HUES48 (cell line): ENCODE data around the gene OAS3.
"Not testable (repeated sequence)": the region's sequence is repeated elsewhere in the genome, so short reads cannot be mapped to it uniquely, and the experiment has no call there.

ENCODE experiments used
- H3K27ac ChIP-seq: one replicate; pipeline ENCODE4 v1.7.0; 2013; ENCODE audit warnings: low read depth, low read length, inconsistent platforms
- H3K27me3 ChIP-seq: 2 replicates; pipeline ENCODE4 v1.6.1; 2013; ENCODE audit warnings: mild to moderate bottlenecking, low read length; ENCODE audit not compliant: control insufficient read depth, insufficient read depth
- H3K36me3 ChIP-seq: 2 replicates; pipeline ENCODE4 v1.6.1; 2013; ENCODE audit warnings: low read length; ENCODE audit not compliant: control insufficient read depth, insufficient read depth
- H3K4me1 ChIP-seq: 2 replicates; pipeline ENCODE4 v1.6.1; 2013; ENCODE audit warnings: mild to moderate bottlenecking, low read length; ENCODE audit not compliant: control insufficient read depth, insufficient read depth
- H3K4me3 ChIP-seq: 2 replicates; pipeline ENCODE4 v1.5.1; 2013; ENCODE audit warnings: mild to moderate bottlenecking, low read depth, low read length
- H3K9ac ChIP-seq: 2 replicates; pipeline ENCODE4 v1.6.1; 2013; ENCODE audit warnings: mild to moderate bottlenecking, low read depth, low read length, moderate library complexity
- H3K9me3 ChIP-seq: 2 replicates; pipeline ENCODE4 v1.6.1; 2013; ENCODE audit warnings: low read length; ENCODE audit not compliant: control insufficient read depth, insufficient read depth

OAS3 gene

DNA sequence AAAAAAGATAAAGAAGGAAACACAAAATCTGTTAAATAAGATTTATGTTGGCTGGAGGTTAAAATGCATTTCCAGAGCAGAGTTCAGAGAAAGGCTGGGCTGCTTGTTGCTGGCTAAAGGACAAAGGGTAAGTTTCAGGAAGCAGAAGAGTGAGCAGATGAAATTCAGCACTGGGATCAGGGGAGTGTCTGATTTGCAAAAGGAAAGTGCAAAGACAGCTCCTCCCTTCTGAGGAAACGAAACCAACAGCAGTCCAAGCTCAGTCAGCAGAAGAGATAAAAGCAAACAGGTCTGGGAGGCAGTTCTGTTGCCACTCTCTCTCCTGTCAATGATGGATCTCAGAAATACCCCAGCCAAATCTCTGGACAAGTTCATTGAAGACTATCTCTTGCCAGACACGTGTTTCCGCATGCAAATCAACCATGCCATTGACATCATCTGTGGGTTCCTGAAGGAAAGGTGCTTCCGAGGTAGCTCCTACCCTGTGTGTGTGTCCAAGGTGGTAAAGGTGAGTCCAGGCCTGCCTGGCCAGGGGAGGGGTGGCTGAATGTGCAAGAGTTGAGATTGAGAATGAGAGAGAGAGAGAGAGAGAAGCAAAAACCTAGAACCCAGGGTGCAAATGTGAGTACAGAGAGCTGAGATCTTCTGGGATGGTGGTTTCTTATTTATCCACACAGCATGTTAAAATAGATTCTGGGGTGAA, 31.4 kb upstream of the OAS3 start, which contains the start of gene OAS1:
Gene OAS1, plus strand, starts transcription at position 251 of the 703 bp plus-strand sequence. Its CDS starts 78 bp downstream, at position 329.
- no peak within 1 kb of the TSS for H3K27ac ChIP-seq
- no peak within 1 kb of the TSS for H3K4me3 ChIP-seq
- H3K4me1 ChIP-seq, result no peaks in the 10 kb centered on the region
- no peaks in the 10 kb centered on the region for H3K36me3 ChIP-seq
- H3K9me3 ChIP-seq, result no peaks in the 10 kb centered on the region; the same call in 1 of the 2 replicates
- H3K27me3 ChIP-seq, result no peaks in the 10 kb centered on the region
- no peak within 1 kb of the TSS for H3K9ac ChIP-seq

DNA sequence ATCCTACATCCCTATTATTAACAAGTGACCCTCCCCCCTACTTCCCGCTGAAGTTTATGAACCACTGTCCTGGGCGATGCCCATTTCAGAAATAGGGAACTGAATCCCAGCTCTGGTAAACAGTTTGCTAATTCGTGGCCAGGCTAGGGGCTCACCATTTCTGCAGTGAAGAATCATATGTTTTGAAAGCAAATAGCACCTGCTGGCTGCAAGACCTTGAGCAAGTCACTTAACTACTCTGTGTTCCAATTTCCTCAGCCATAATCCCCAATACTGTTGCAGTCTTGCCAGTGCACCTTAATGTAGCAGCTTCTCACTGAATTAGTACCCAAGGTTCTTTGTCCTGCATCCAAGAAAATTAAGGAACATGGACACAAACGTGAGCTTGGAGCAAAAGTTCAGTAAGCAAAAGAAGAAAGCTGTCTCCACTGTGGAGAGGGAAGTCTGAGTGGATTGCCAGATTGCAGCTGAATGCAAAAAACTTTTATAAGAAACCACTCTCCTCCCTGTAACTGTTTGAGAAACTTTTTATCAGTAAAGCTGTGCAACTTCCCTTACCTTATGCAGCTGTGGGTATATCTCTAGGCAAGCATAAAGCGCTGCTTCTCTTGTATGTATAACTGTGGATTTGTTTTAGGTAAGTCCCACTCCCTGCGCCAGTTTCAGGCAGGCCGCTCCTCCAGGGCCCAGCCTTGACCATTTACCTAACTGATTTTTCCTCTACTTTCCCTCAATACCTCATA, 30.7 kb upstream of the OAS3 start:
- no peak overlapping the region for H3K27ac ChIP-seq
- H3K4me3 ChIP-seq, result no peak overlapping the region
- H3K4me1 ChIP-seq, result no peaks in the 10 kb centered on the region
- H3K9ac ChIP-seq, result no peak overlapping the region
- H3K36me3 ChIP-seq, result no peaks in the 10 kb centered on the region
- H3K9me3 ChIP-seq, result no peaks in the 10 kb centered on the region; the same call in 1 of the 2 replicates
- H3K27me3 ChIP-seq, result no peaks in the 10 kb centered on the region

- Histone ChIP-seq H3K4me3 (no peak overlapping the region), H3K9ac (no peak overlapping the region), H3K9me3 (peaks cover 6% of the 10 kb centered on the region; the same call in 1 of the 2 replicates), H3K4me1 (no peaks in the 10 kb centered on the region), H3K27me3 (no peaks in the 10 kb centered on the region), H3K36me3 (no peaks in the 10 kb centered on the region), H3K27ac (no peak overlapping the region)
These were observed 29.7 kb upstream of the OAS3 start for GRCh38 chr12:112908548-112908947.

DNA sequence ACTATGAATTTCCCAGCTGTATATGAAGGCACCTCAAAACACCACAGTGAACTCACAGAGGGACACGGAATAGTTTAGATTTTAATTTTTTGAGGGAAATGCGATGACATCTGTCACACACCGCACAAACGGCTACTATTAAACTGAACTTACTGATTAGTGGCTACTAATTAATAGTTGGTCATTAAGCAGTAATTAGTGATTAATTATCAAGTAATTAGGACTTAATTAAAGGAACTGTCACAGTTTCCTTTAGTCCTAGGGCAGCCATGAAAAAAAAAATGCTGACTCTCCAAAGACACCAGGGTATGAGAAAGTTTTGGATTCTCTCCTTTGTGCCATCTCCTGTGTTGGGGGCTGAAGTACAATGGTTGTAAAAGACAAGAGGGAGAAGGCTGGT, 28.6 kb upstream of the OAS3 start:
- H3K9ac ChIP-seq, result no peak overlapping the region
- H3K4me3 ChIP-seq, result no peak overlapping the region
- no peak overlapping the region for H3K27ac ChIP-seq
- H3K9me3 ChIP-seq, result peaks cover 6% of the 10 kb centered on the region; the same call in 1 of the 2 replicates
- H3K27me3 ChIP-seq, result no peaks in the 10 kb centered on the region
- H3K36me3 ChIP-seq, result no peaks in the 10 kb centered on the region
- H3K4me1 ChIP-seq, result no peaks in the 10 kb centered on the region

DNA sequence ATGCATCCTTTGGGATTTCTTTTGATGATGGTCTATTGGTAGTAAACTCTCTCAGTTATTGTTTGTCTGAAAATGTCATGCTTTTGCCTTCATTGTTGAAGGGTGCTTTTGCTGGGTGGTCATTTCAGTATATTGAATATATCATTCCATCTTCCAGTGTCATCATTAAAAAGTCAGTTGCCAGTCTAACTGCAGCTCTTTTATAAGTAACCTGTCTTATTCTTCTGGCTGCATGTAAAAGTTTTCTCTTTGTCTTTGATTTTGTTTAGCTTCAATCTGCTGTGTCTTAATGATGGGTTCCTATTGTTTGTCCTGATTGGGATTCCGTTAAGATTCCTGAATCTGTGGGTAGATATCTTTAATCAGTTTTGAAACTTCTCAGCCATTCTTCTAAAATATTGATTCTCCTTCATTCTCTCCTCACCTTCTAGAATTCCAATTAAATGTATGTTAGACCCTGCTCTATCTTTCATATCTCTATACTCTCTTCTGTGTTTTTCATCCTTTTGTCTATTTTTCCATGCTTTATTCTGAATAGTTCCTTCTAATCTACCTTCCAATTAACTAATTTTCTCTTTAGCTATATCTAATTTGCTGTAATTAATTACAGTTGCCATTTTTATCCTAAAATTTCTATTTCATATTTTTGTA, 25.1 kb upstream of the OAS3 start:
- H3K4me1 ChIP-seq, result no peaks in the 10 kb centered on the region
- no peaks in the 10 kb centered on the region for H3K36me3 ChIP-seq
- no peak overlapping the region for H3K9ac ChIP-seq
- peaks cover 6% of the 10 kb centered on the region; the same call in 1 of the 2 replicates for H3K9me3 ChIP-seq
- H3K27ac ChIP-seq, result no peak overlapping the region
- no peaks in the 10 kb centered on the region for H3K27me3 ChIP-seq
- H3K4me3 ChIP-seq, result no peak overlapping the region

GRCh38 chr12:112913888-112914287, 24.4 kb upstream of the OAS3 start:
- not testable (repeated sequence) for H3K4me3 ChIP-seq, H3K27me3 ChIP-seq, H3K9me3 ChIP-seq, H3K4me1 ChIP-seq, H3K9ac ChIP-seq, H3K36me3 ChIP-seq, H3K27ac ChIP-seq

DNA sequence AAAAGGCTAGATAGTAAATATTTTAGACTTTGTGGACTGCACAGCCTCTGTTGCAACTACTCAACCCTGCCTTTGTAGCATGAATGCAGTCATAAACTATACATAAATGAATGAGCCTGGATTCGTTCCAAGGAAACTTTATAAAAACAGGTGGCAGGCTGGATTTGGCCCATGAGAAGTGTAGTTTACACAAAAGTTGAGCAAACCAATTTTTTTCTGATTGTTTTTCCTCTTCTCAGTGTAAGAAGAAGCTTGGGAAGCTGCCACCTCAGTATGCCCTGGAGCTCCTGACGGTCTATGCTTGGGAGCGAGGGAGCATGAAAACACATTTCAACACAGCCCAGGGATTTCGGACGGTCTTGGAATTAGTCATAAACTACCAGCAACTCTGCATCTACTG, 22.0 kb upstream of the OAS3 start:
- H3K9me3 ChIP-seq, result peaks cover 6% of the 10 kb centered on the region; the same call in 1 of the 2 replicates
- H3K27me3 ChIP-seq, result no peaks in the 10 kb centered on the region; the same call in 1 of the 2 replicates
- no peaks in the 10 kb centered on the region for H3K36me3 ChIP-seq
- H3K9ac ChIP-seq, result no peak overlapping the region
- H3K27ac ChIP-seq, result no peak overlapping the region
- H3K4me1 ChIP-seq, result no peaks in the 10 kb centered on the region
- no peak overlapping the region for H3K4me3 ChIP-seq

DNA sequence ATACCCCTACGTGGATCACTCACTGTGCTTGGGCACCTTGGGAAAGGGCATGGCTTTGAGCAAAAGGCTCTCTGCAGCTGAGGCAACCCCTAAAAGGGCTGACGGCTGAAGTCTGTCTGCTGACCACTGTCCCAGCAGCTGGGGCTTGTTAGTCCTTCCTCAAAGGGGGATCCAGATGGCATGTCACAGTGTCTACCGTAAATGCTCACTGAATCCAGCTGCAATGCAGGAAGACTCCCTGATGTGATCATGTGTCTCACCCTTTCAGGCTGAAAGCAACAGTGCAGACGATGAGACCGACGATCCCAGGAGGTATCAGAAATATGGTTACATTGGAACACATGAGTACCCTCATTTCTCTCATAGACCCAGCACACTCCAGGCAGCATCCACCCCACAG, 19.2 kb upstream of the OAS3 start:
- no peaks in the 10 kb centered on the region for H3K4me1 ChIP-seq
- H3K4me3 ChIP-seq, result no peak overlapping the region
- H3K36me3 ChIP-seq, result no peaks in the 10 kb centered on the region
- no peak overlapping the region for H3K27ac ChIP-seq
- no peaks in the 10 kb centered on the region; the same call in 1 of the 2 replicates for H3K27me3 ChIP-seq
- no peaks in the 10 kb centered on the region for H3K9me3 ChIP-seq
- H3K9ac ChIP-seq, result no peak overlapping the region

- no peaks in the 10 kb centered on the region for H3K4me1 ChIP-seq
- H3K4me3 ChIP-seq, result no peak overlapping the region
- no peak overlapping the region for H3K9ac ChIP-seq
- H3K9me3 ChIP-seq, result peaks cover 3% of the 10 kb centered on the region; the same call in 1 of the 2 replicates
- no peak overlapping the region for H3K27ac ChIP-seq
- no peaks in the 10 kb centered on the region for H3K36me3 ChIP-seq
- no peaks in the 10 kb centered on the region for H3K27me3 ChIP-seq
These were observed 13.3 kb upstream of the OAS3 start for GRCh38 chr12:112924986-112925385.

DNA sequence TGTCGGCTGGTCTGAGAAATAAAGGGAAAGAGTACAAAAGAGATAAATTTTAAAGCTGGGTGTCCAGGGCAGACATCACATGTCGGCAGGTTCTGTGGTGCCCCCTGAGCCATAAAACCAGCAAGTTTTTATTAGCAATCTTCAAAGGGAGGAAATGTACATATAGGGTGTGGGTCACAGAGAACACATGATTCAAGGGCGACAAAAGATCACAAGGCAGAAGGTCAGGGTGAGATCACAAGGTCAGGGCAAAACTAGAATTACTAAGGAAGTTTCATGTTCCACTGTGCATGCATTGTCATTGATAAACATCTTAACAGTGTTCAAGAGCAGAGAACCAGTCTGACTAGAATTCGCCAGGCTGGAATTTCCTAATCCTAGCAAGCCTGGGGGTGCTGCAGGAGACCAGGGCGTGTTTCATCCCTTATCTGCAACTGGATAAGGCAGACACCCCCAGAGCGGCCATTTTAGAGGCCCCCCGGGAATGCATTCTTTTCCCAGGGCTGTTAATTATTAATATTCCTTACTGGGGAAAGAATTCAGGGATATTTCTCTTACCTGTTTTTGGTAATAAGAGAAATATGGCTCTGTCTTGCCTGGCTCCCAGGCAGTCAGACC, 11.7 kb upstream of the OAS3 start:
- H3K4me3 ChIP-seq, H3K27ac ChIP-seq, H3K4me1 ChIP-seq, H3K9ac ChIP-seq, H3K36me3 ChIP-seq, H3K27me3 ChIP-seq, H3K9me3 ChIP-seq: not testable (repeated sequence)
